HepG2 (cell line): ENCODE results near the gene URAD. TPM values are rescaled to one million over a fixed set of nuclear protein-coding genes. Genes with fewer than 3 reads are reported as not detected.

ENCODE experiments used
- ATRX ChIP-seq: sonication (generic); formaldehyde crosslinking; IDR thresholded peaks from 2 replicates; pipeline ENCODE4 v1.4.0; 2020; ENCODE audit warnings: missing genetic modification reagents, borderline replicate concordance
- CREM ChIP-seq, 2 experiments: sonication (generic) in 1 of 2; formaldehyde crosslinking in 1 of 2; IDR thresholded peaks; 2 replicates each; pipeline versions ENCODE4 v1.4.0 to v1.6.1; 2016 to 2020; ENCODE audit warnings: antibody characterized with exemption in 1 of 2, mild to moderate bottlenecking in 1 of 2, missing genetic modification reagents in 1 of 2
- HMG20B ChIP-seq: conservative IDR thresholded peaks from 2 replicates; pipeline ENCODE4 v1.6.1; 2016; ENCODE audit warnings: missing genetic modification reagents, missing compliant biosample characterization
- KDM1A ChIP-seq: IDR thresholded peaks from 2 replicates; pipeline ENCODE4 v1.6.1; 2016; ENCODE audit warnings: missing compliant biosample characterization
- MAZ ChIP-seq, 2 experiments: sonication (generic) in 1 of 2; formaldehyde crosslinking in 1 of 2; IDR thresholded peaks; 2 replicates each; pipeline versions ENCODE4 v1.5.0 to v1.6.1; 2012 to 2020; ENCODE audit warnings: low read depth in 2 of 2, mild to moderate bottlenecking in 2 of 2, borderline replicate concordance in 1 of 2, improper control_type of control experiment in 1 of 2, low read length in 1 of 2, missing genetic modification reagents in 1 of 2, moderate library complexity in 1 of 2
- PBX2 ChIP-seq: IDR thresholded peaks from 2 replicates; pipeline ENCODE4 v1.6.1; 2016; ENCODE audit warnings: control low read depth
- SMARCE1 ChIP-seq: fragments of 450-650 bp; IDR thresholded peaks from 2 replicates; pipeline ENCODE4 v1.6.1; 2017; ENCODE audit warnings: borderline replicate concordance
- TEAD2 ChIP-seq: sonication (generic); formaldehyde crosslinking; IDR thresholded peaks from 2 replicates; pipeline ENCODE4 v1.9.0; 2021; ENCODE audit warnings: missing genetic modification reagents
- TRIM24 ChIP-seq: sonication (generic); formaldehyde crosslinking; IDR thresholded peaks from 2 replicates; pipeline ENCODE4 v1.8.0; 2022; ENCODE audit warnings: mild to moderate bottlenecking, missing genetic modification reagents
- ZBTB1 ChIP-seq: sonication (generic); formaldehyde crosslinking; IDR thresholded peaks from 2 replicates; pipeline ENCODE4 v1.4.0; 2020; ENCODE audit warnings: missing genetic modification reagents, borderline replicate concordance
- ZFY ChIP-seq: sonication (generic); formaldehyde crosslinking; IDR thresholded peaks from 2 replicates; pipeline ENCODE4 v1.4.0; 2020; ENCODE audit warnings: missing genetic modification reagents
- ZGPAT ChIP-seq: IDR thresholded peaks from 2 replicates; pipeline ENCODE4 v1.6.1; 2016; ENCODE audit warnings: mild to moderate bottlenecking
- ZMYM4 ChIP-seq: sonication (generic); formaldehyde crosslinking; IDR thresholded peaks from 2 replicates; pipeline ENCODE4 v1.8.1; 2023; ENCODE audit warnings: mild to moderate bottlenecking, missing genetic modification reagents
- ZNF142 ChIP-seq: sonication (generic); formaldehyde crosslinking; IDR thresholded peaks from 2 replicates; pipeline ENCODE4 v1.4.0; 2020; ENCODE audit warnings: missing genetic modification reagents
- ZNF619 ChIP-seq: sonication (generic); formaldehyde crosslinking; IDR thresholded peaks from 2 replicates; pipeline ENCODE4 v1.4.0; 2020; ENCODE audit warnings: mild to moderate bottlenecking, missing genetic modification reagents
- ZNF691 ChIP-seq: sonication (generic); formaldehyde crosslinking; IDR thresholded peaks from 2 replicates; pipeline ENCODE4 v1.4.0; 2020; ENCODE audit warnings: missing genetic modification reagents, low read depth, mild to moderate bottlenecking, borderline replicate concordance
- ZNF746 ChIP-seq: sonication (generic); formaldehyde crosslinking; IDR thresholded peaks from 2 replicates; pipeline ENCODE4 v1.8.0; 2022; ENCODE audit warnings: mild to moderate bottlenecking, missing genetic modification reagents
- ZNF75D ChIP-seq: sonication (generic); formaldehyde crosslinking; IDR thresholded peaks from 2 replicates; pipeline ENCODE4 v1.8.1; 2023; ENCODE audit warnings: missing genetic modification reagents, mild to moderate bottlenecking, borderline replicate concordance
- ZNF777 ChIP-seq: sonication (generic); formaldehyde crosslinking; IDR thresholded peaks from 2 replicates; pipeline ENCODE4 v1.4.0; 2020; ENCODE audit warnings: missing genetic modification reagents
- ZSCAN9 ChIP-seq: IDR thresholded peaks from 2 replicates; pipeline ENCODE4 v1.6.1; 2016; ENCODE audit warnings: borderline replicate concordance
- polyA plus RNA-seq, 8 experiments: library from polyadenylated mRNA; depleted of rRNA in 3 of 8; stranded (reverse) in 7 of 8; unstranded in 1 of 8; fragments of >200 nt; fragmentation: Illumina TruSeq in 4 of 8; extraction: Trizol in 4 of 8; gene quantifications; 2 replicates each; pipeline versions ENCODE4 v1.2.1 to v1.2.3, GENCODE V29; 2011 to 2016; ENCODE audit warnings: low read depth in 4 of 8, missing spikeins in 1 of 8, mixed read lengths in 1 of 8; ENCODE audit not compliant: insufficient read depth in 1 of 8
- total RNA-seq, 5 experiments: library from RNA; depleted of rRNA; stranded (reverse); fragments of >200 nt; fragmentation: Illumina TruSeq; extraction: Trizol; gene quantifications; 2 replicates each; pipeline ENCODE4 v1.2.3, GENCODE V29; 2016; ENCODE audit warnings: low read depth in 1 of 5

URAD gene
- total and polyA plus RNA-seq, 2 of the 13 experiments (the other 11 are each of a cell fraction or from before 2014, with no cell fraction given) = not detected

- TF ChIP-seq TRIM24 (CRISPR knock-in tag) (no peak), ZNF777 (CRISPR knock-in tag) (0 out of 2 replicates have a peak, but pooled peaks have one; percentile 25), ZNF75D (CRISPR knock-in tag) (no peak), ZNF746 (CRISPR knock-in tag) (peak; percentile 72), ZNF691 (CRISPR knock-in tag) (no peak), ZBTB1 (no peak), ZSCAN9 (no peak; the same call in 1 of the 2 replicates), ZMYM4 (CRISPR knock-in tag) (peak; percentile 78), ATRX (CRISPR knock-in tag) (no peak), ZNF619 (CRISPR knock-in tag) (peak; percentile 59; the same call in 1 of the 2 replicates), HMG20B (peak; percentile 86), SMARCE1 (no peak), CREM (IDR thresholded peaks at IDR 0.05) (peak; percentile 35; the same call in 1 of the 2 replicates), CREM (CRISPR knock-in tag; IDR thresholded peaks at IDR 0.05) (no peak), MAZ (IDR thresholded peaks at IDR 0.05; ENCODE audit: borderline replicate concordance, low read depth, low read length) (no peak; the same call in 1 of the 2 replicates), MAZ (CRISPR knock-in tag; IDR thresholded peaks at IDR 0.05; ENCODE audit: low read depth) (peak; percentile 60), KDM1A (CRISPR knock-in tag) (0 out of 2 replicates have a peak, but pooled peaks have one; percentile 63), PBX2 (CRISPR knock-in tag) (peak; percentile 65), ZGPAT (CRISPR knock-in tag) (peak; percentile 93), ZNF142 (CRISPR knock-in tag) (peak; percentile 64; the same call in 1 of the 2 replicates), ZFY (CRISPR knock-in tag) (peak; percentile 66), TEAD2 (CRISPR knock-in tag) (no peak)
These were observed 27.9 kb downstream of the URAD start (continued) for GRCh38 chr13:27960362-27961226.
